Measurements from ENCODE around the gene TMEM11. TPM values are rescaled to one million over a fixed set of nuclear protein-coding genes. Genes with fewer than 3 reads are reported as not detected.

Gene TMEM11
- total RNA-seq, 1 donor from 2014 or later = 31.6 TPM

DNA sequence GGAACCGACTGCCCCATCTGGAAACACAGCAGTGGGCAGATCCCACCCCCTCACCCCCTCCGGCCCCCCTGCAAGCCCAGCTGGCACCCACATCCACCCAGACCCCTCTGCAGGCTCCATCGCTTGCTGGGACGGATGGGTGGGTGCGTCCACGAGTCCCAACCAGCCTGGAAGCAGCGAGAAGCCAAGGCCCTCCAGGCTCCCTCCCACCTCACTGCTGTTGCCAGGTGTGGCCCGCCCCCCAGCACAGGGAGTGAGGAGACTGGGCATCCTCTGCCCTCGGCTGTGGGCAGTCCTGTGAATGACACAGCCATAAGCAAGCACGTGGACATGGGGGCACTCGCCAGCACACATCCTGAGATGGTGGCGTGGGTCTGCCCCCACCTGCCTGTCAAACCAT is 11.4 kb downstream of the TMEM11 start:
- H2AFZ ChIP-seq (ENCODE audit: low read depth, low read length) = no peak overlapping the region
- no peaks in the 10 kb centered on the region for H3K27me3 ChIP-seq (ENCODE audit: insufficient read depth, low read length)
- peaks cover 10% of the 10 kb centered on the region for H3K36me3 Mint-ChIP-seq (ENCODE audit: low read depth, unreplicated experiment)
- no peak overlapping the region for H3K27ac ChIP-seq (ENCODE audit: low read depth, low read length)
- H3K27me3 Mint-ChIP-seq (ENCODE audit: low read depth, unreplicated experiment) = no peaks in the 10 kb centered on the region
- FAIRE-seq (no peak), DNase-seq (ENCODE audit: low read depth) (no peak)
- peaks cover 22% of the 10 kb centered on the region for H3K4me1 Mint-ChIP-seq (ENCODE audit: low read depth, unreplicated experiment)
- no peak overlapping the region for H3K4me2 ChIP-seq (ENCODE audit: low read length)
- H4K20me1 ChIP-seq (ENCODE audit: insufficient read depth, low read length) = peaks cover 96% of the 10 kb centered on the region
- peaks cover 97% of the 10 kb centered on the region for H3K79me2 ChIP-seq (ENCODE audit: insufficient read depth, low read length)
- H3K4me3 Mint-ChIP-seq (ENCODE audit: unreplicated experiment) = no peak overlapping the region
- peaks cover 2% of the 10 kb centered on the region for H3K36me3 ChIP-seq (ENCODE audit: insufficient read depth, low read length)
- no peak overlapping the region for H3K4me3 ChIP-seq (ENCODE audit: insufficient read depth, low read depth, low read length)
- H3K9me3 ChIP-seq (ENCODE audit: insufficient read depth, low read depth, low read length) = no peaks in the 10 kb centered on the region
- H3K9ac ChIP-seq (ENCODE audit: low read length) = no peak overlapping the region
- H3K4me1 ChIP-seq (ENCODE audit: insufficient read depth, low read length) = peaks cover 5% of the 10 kb centered on the region
- no peak for TF ChIP-seq EZH2 (IDR thresholded peaks at IDR 0.05; ENCODE audit: insufficient read depth, low read length)
- no peak for TF ChIP-seq CTCF (IDR thresholded peaks at IDR 0.05; ENCODE audit: insufficient read depth, low read depth, low read length)
- no peaks in the 10 kb centered on the region for H3K9me3 Mint-ChIP-seq (ENCODE audit: unreplicated experiment)
- no peak overlapping the region for H3K27ac Mint-ChIP-seq (ENCODE audit: unreplicated experiment)

DNA sequence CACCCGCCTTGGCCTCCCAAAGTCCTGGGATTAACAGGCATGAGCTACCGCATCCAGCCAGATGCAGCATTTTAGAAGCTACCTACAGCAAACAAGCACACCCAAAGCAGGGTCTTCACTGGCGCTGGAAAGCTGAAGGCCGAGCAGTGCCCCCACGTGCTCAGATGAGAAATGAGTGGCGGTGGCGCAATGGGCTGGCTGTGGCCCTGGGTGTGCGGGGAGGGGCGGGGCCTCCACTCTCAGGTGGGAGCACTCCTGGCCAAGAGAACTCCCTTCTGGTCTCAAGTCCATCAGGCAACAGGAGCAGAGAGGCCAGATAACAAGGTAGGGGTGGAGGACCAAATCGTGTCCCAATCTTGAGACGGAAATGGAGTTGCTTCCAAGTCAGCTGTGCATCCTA is 12.1 kb downstream of the TMEM11 start:
- H3K36me3 Mint-ChIP-seq (ENCODE audit: low read depth, unreplicated experiment) = peaks cover 14% of the 10 kb centered on the region
- H3K27me3 Mint-ChIP-seq (ENCODE audit: low read depth, unreplicated experiment) = no peaks in the 10 kb centered on the region
- H3K27me3 ChIP-seq (ENCODE audit: insufficient read depth, low read length) = no peaks in the 10 kb centered on the region
- H3K4me1 Mint-ChIP-seq (ENCODE audit: low read depth, unreplicated experiment) = peaks cover 22% of the 10 kb centered on the region
- H2AFZ ChIP-seq (ENCODE audit: low read depth, low read length) = no peak overlapping the region
- FAIRE-seq = no peak
- H3K9me3 ChIP-seq (ENCODE audit: insufficient read depth, low read depth, low read length) = no peaks in the 10 kb centered on the region
- peaks cover 8% of the 10 kb centered on the region for H3K36me3 ChIP-seq (ENCODE audit: insufficient read depth, low read length)
- TF ChIP-seq EZH2 (IDR thresholded peaks at IDR 0.05; ENCODE audit: insufficient read depth, low read length) (no peak), CTCF (IDR thresholded peaks at IDR 0.05; ENCODE audit: insufficient read depth, low read depth, low read length) (no peak)
- H3K9me3 Mint-ChIP-seq (ENCODE audit: unreplicated experiment) = no peaks in the 10 kb centered on the region
- H4K20me1 ChIP-seq (ENCODE audit: insufficient read depth, low read length) = peaks cover 96% of the 10 kb centered on the region
- H3K79me2 ChIP-seq (ENCODE audit: insufficient read depth, low read length) = peaks cover 95% of the 10 kb centered on the region
- H3K4me3 ChIP-seq (ENCODE audit: insufficient read depth, low read depth, low read length) = no peak overlapping the region
- H3K4me1 ChIP-seq (ENCODE audit: insufficient read depth, low read length) = peaks cover 5% of the 10 kb centered on the region
- no peak overlapping the region for H3K27ac ChIP-seq (ENCODE audit: low read depth, low read length)
- no peak overlapping the region for H3K9ac ChIP-seq (ENCODE audit: low read length)
- H3K27ac Mint-ChIP-seq (ENCODE audit: unreplicated experiment) = no peak overlapping the region
- no peak overlapping the region for H3K4me3 Mint-ChIP-seq (ENCODE audit: unreplicated experiment)
- no peak for DNase-seq (ENCODE audit: low read depth)
- H3K4me2 ChIP-seq (ENCODE audit: low read length) = no peak overlapping the region

- Histone ChIP-seq H3K27me3 (ENCODE audit: insufficient read depth, low read length) (no peaks in the 10 kb centered on the region), H3K27ac (ENCODE audit: low read depth, low read length) (no peak overlapping the region), H3K36me3 (ENCODE audit: insufficient read depth, low read length) (peaks cover 12% of the 10 kb centered on the region), H3K4me1 (ENCODE audit: insufficient read depth, low read length) (peaks cover 5% of the 10 kb centered on the region), H2AFZ (ENCODE audit: low read depth, low read length) (no peak overlapping the region), H3K9me3 (ENCODE audit: insufficient read depth, low read depth, low read length) (no peaks in the 10 kb centered on the region), H4K20me1 (ENCODE audit: insufficient read depth, low read length) (peaks cover 95% of the 10 kb centered on the region), H3K4me2 (ENCODE audit: low read length) (no peak overlapping the region), H3K79me2 (ENCODE audit: insufficient read depth, low read length) (peaks cover 94% of the 10 kb centered on the region), H3K9ac (ENCODE audit: low read length) (no peak overlapping the region), H3K4me3 (ENCODE audit: insufficient read depth, low read depth, low read length) (no peak overlapping the region)
- no peak for DNase-seq (ENCODE audit: low read depth)
- no peak for FAIRE-seq
- TF ChIP-seq EZH2 (IDR thresholded peaks at IDR 0.05; ENCODE audit: insufficient read depth, low read length) = no peak
- TF ChIP-seq CTCF (IDR thresholded peaks at IDR 0.05; ENCODE audit: insufficient read depth, low read depth, low read length) = no peak
- Mint-ChIP-seq H3K4me1 (ENCODE audit: low read depth, unreplicated experiment) (peaks cover 22% of the 10 kb centered on the region), H3K4me3 (ENCODE audit: unreplicated experiment) (no peak overlapping the region), H3K27ac (ENCODE audit: unreplicated experiment) (no peak overlapping the region), H3K27me3 (ENCODE audit: low read depth, unreplicated experiment) (no peaks in the 10 kb centered on the region), H3K9me3 (ENCODE audit: unreplicated experiment) (no peaks in the 10 kb centered on the region), H3K36me3 (ENCODE audit: low read depth, unreplicated experiment) (peaks cover 19% of the 10 kb centered on the region)
These were observed 12.7 kb downstream of the TMEM11 start for GRCh38 chr17:21201298-21201595.
